LNCaP clone FGC (cell line): ENCODE measurements around the gene BMPR1A.

Experiments
- DNase-seq: peaks from one replicate; pipeline ENCODE4 v3.0.0-alpha.2; 2011; ENCODE audit warnings: low read depth
- H3K4me3 ChIP-seq: 2 replicates; pipeline ENCODE4 v1.5.1; 2011; ENCODE audit warnings: mild to moderate bottlenecking, low read depth, low read length, control low read depth
- CTCF ChIP-seq: IDR thresholded peaks from 2 replicates; pipeline ENCODE4 v1.5.1; 2012; ENCODE audit warnings: mild to moderate bottlenecking; ENCODE audit not compliant: control insufficient read depth, insufficient read depth; ENCODE audit errors: extremely low read depth

BMPR1A gene

GRCh38 chr10:86753638-86754434 lies 2.6 kb upstream of the BMPR1A start:
- no peak for TF ChIP-seq CTCF
- no peak overlapping the region for H3K4me3 ChIP-seq
- DNase-seq, result no peak

- TF ChIP-seq CTCF, result no peak
- H3K4me3 ChIP-seq, result peak overlapping the region; percentile 69
- DNase-seq, result no peak
These were observed 1.0 kb upstream of the BMPR1A start for GRCh38 chr10:86755454-86755739.

DNA sequence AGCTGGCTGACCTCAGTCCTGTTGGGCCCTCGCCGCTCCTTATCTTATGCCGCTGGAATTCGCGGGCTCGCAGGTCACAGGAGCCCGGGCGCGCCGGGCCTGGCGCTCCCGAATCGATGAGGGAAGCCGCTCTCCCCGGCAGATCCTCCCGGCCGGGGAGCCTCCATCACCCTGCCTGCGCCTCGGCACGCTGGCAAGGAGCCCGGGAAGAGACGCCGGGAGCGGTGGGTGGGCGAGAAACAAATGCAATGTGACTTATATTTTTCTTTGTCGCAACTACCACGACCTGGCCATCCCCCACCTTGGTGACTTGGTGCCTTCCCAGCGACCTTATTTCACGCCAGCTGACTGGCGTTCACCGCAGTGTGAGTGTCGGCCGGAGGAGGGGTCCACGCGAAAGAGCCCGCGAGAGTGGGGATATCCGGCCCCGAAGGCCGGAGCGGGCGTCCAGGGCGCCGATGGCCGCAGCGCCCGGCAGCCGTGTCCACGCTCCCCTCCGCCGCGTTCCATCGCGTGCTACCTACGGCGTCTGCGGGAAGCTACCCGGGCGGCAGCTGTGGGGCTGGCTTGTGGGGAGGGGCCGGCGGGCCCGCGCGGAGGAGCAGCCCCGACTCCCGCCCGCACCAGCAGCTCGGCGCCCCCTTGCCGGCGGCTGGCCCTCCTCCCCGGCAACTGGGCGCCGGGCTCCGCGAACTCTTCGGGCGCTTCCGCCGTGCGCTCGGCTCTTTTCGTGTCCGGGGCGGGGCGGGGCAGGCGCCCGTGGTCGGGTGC lies 494 bp upstream of the BMPR1A start:
- TF ChIP-seq CTCF, result no peak

GRCh38 chr10:86757113-86757972 lies 924 bp downstream of the BMPR1A start:
- peak overlapping the region; percentile 66 for H3K4me3 ChIP-seq
- TF ChIP-seq CTCF, result no peak
- no peak for DNase-seq

More for the DNA sequence above, 494 bp upstream of the BMPR1A start:
- H3K4me3 ChIP-seq, result peak overlapping the region; percentile 69
- DNase-seq, result peak; percentile 56

DNA sequence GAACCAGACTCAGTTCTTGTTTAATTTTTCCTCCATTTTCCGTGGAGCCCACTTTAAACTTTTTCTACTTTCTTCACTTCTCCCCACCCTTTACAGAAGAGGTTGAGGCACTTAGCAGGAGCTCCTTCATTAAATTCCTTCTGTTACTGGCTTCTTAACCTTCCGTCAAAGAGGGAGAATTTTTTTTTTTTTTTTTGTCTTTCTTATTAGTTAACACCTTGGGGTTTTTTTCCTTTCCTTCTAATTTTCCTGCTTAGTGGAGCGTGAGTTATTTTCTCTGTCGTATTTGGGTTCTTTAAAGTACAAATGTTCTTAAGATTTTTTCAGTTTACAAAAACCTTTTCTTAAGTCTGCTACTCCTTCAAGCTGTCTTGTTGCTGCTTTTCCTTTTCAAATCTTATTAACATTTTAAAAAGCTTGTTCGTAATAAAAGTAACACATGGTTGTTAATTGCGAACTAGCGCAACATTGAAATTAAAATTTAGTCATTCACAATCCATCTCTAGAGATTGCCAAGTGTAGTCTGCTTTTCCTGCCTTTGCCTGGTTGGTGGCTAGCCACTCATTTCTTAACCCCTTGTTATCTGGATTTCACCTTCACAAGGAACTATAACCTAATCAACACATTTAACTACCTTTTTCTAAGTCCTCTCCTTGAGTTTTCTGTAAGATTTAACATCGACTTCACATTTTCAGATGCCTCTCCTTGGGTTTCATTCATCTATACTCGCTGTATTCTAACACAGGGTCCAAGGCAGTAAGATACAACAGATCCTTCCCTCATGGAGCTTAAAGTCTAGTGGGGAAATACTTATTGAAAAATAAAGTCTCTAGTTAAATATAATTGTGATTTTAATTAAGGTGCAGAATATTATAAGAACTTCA lies 2.0 kb downstream of the BMPR1A start:
- no peak for DNase-seq
- H3K4me3 ChIP-seq, result peak overlapping the region; percentile 66
- TF ChIP-seq CTCF, result no peak

DNA sequence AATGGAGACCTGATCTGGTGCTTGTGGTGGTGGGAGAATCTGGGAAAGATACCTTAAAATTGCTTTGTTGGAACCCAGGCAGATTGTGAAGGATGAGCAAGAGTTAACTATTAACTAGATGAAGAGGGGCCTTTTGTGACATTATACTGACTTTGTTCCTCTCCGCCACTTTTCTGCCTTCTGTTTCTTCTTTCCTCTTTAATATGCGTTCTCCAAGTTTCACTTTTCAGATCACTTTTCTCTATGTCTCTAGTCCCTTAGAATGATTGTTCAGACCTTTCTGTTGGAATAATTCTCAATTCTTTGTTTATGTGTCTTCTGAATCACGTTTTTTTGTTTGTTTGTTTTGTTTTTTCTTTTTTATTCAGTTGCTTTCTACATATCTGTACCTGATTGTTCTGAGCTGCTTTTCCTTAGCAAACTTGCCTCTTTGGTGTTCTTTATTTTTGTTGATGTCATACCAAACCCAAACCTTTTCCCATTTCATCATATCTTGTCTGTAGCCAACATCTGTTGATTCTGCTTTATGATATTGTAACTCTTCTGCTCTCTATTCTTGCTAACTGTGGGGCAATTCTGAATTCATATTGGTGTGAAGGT lies 2.8 kb downstream of the BMPR1A start:
- no peak for TF ChIP-seq CTCF
- DNase-seq, result no peak
- no peak overlapping the region for H3K4me3 ChIP-seq
